GM13976 (cell line): ENCODE results near the gene ZFYVE9.
"Not testable (repeated sequence)": the region's sequence is repeated elsewhere in the genome, so short reads cannot be mapped to it uniquely, and the experiment has no call there.

ENCODE experiments used
- DNase-seq: peaks from one replicate; pipeline ENCODE4 v3.0.0; 2012; ENCODE audit warnings: low spot score
- in situ Hi-C: fragments of 300-500 bp; cut with MboI; formaldehyde crosslinking; loops from one replicate; pipeline ENCODE4 v1.12.0; 2022; ENCODE audit warnings: low sequenced_read_pairs, mixed read lengths, inconsistent platforms; ENCODE audit not compliant: unreplicated experiment
- TF ChIP-seq, protein P1 (sequence below): IDR thresholded peaks from 2 replicates; pipeline ENCODE4 v1.5.1; 2012; ENCODE audit warnings: borderline replicate concordance, mild to moderate bottlenecking; ENCODE audit not compliant: insufficient read depth; ENCODE audit errors: extremely low read depth, missing control alignments, control extremely low read depth

Gene ZFYVE9

DNA sequence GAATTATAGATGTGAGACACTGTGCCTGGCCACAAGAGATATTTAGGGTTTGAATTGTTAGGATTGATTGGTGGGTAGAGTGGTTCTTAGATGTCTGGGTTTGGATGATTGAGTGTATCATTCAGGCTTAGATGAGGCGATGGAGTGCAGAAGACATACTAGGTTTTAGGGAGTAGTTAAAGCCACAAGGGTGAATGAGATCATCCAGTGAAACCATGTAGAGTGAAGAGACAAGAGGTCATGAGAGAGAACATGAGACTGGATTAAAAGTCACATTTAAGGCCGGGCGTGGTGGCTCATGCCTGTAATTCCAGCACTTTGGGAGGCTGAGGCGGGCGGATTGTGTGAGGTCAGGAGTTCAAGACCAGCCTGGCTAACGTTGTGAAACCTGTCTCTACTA is 37.2 kb downstream of the ZFYVE9 start:
- in situ Hi-C loops: no loop called here
- peak; percentile 57 for DNase-seq
- TF ChIP-seq, protein P1, sequence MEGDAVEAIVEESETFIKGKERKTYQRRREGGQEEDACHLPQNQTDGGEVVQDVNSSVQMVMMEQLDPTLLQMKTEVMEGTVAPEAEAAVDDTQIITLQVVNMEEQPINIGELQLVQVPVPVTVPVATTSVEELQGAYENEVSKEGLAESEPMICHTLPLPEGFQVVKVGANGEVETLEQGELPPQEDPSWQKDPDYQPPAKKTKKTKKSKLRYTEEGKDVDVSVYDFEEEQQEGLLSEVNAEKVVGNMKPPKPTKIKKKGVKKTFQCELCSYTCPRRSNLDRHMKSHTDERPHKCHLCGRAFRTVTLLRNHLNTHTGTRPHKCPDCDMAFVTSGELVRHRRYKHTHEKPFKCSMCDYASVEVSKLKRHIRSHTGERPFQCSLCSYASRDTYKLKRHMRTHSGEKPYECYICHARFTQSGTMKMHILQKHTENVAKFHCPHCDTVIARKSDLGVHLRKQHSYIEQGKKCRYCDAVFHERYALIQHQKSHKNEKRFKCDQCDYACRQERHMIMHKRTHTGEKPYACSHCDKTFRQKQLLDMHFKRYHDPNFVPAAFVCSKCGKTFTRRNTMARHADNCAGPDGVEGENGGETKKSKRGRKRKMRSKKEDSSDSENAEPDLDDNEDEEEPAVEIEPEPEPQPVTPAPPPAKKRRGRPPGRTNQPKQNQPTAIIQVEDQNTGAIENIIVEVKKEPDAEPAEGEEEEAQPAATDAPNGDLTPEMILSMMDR: no peak

DNA sequence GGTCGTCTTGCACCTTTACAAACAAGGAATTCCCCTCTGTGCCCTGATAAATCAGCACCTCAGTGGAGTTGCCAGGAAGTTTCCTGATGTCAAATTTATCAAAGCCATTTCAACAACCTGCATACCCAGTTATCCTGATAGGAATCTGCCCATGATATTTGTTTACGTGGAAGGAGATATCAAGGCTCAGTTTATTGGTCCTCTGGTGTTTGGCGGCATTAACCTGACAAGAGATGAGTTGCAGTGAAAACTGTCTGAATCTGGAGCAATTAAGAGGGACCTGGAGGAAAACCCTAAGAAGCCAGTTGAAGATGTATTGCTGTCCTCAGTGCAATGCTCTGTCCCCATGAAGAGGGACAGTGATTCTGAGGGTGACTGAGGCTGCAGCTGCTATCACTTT is 38.3 kb downstream of the ZFYVE9 start:
- TF ChIP-seq, protein P1: no peak
- DNase-seq: no peak
- in situ Hi-C loops: no loop called here

DNA sequence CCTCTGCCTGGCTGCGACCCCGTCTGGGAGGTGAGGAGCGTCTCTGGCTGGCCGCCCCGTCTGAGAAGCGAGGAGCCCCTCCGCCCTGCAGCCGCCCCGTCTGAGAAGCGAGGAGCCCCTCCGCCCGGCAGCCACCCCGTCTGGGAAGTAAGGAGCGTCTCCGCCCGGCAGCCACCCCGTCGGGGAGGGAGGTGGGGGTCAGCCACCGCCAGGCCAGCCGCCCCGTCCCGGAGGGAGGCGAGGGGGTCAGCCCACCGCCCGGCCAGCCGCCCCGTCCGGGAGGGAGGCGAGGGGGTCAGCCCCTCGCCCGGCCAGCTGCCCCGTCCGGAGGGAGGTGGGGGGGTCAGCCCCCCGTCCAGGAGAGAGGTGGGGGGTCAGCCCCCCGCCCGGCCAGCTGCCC is 39.9 kb downstream of the ZFYVE9 start:
- DNase-seq, in situ Hi-C loops: not testable (repeated sequence)

DNA sequence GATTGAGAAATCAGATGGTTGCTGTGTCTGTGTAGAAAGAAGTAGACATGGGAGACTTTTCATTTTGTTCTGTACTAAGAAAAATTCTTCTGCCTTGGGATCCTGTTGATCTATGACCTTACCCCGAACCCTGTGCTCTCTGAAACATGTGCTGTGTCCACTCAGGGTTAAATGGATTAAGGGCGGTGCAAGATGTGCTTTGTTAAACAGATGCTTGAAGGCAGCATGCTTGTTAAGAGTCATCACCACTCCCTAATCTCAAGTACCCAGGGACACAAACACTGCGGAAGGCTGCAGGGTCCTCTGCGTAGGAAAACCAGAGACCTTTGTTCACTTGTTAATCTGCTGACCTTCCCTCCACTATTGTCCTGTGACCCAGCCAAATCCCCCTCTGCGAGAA is 40.4 kb downstream of the ZFYVE9 start:
- in situ Hi-C loops, DNase-seq: not testable (repeated sequence)

DNA sequence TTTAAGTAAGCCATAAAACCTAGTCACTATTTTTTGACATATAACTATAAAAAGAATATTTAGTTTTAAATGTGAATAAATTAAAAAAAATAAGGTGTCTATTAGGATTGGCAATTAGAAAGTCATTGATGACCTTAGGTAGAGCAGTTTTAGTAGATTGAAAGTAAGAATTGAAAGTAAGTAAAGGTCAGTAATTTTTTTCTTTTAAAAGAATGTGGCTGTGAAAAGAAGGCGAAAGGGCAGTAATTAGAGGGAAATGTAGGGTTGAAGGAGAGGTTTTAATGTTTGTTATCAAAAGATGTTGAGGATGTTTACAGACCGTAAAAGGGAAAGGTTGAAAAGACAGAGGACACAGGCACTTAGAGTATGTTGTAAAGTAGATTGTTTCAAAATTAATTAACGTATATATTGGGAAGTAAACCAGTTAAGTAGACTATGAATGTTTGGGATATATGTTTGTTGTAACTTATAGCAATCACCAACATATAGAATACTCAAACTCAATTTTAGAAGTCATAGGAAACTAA is 41.0 kb downstream of the ZFYVE9 start:
- DNase-seq: no peak
- in situ Hi-C loops: no loop called here
- TF ChIP-seq, protein P1: no peak

DNA sequence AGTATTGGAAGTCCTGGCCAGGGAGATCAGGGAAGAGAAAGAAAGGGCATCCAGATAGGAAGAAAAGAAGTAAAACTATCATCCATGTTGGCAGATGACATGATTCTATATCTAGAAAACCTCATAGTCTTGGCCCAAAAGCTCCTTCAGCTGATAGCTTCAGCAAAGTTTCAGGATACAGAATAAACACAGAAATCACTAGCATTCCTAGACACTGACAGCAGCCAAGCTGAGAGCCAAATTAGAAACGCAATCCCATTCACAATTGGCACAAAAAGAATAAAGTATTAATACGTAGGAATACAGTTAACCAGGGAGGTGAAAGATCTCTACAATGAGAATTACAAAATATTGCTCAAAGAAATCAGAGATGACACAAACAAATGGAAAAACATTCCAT is 44.6 kb downstream of the ZFYVE9 start:
- no peak for DNase-seq
- TF ChIP-seq, protein P1: no peak
- in situ Hi-C loops: no loop called here

DNA sequence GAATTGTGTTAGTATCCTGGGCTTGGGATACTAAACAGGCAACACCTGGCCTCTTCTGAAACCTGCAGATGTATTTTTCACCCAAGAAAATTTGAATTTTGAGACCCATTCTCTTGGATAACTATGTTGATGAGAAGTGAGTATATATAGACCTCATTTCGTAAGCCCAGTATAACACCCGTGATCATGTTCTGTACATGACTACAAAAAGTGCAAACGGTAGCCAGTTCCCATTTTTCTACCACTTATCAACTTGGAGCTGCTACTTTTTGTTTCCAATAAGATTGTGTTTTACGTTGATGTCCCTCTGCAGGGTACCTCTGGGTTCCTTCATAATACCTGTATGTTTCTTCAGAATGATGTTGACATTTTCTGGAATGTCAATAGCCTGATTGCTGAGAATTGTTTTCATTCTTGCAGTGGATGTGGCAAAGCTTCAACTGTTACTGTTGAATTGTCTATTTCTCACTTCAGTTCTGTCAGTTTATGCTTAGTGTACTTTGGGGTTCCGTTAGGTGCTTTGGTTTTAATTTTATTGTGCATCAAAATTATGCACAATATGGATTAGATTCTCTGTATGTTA is 48.1 kb downstream of the ZFYVE9 start:
- in situ Hi-C loops: no loop called here
- DNase-seq: no peak
- TF ChIP-seq, protein P1: no peak

DNA sequence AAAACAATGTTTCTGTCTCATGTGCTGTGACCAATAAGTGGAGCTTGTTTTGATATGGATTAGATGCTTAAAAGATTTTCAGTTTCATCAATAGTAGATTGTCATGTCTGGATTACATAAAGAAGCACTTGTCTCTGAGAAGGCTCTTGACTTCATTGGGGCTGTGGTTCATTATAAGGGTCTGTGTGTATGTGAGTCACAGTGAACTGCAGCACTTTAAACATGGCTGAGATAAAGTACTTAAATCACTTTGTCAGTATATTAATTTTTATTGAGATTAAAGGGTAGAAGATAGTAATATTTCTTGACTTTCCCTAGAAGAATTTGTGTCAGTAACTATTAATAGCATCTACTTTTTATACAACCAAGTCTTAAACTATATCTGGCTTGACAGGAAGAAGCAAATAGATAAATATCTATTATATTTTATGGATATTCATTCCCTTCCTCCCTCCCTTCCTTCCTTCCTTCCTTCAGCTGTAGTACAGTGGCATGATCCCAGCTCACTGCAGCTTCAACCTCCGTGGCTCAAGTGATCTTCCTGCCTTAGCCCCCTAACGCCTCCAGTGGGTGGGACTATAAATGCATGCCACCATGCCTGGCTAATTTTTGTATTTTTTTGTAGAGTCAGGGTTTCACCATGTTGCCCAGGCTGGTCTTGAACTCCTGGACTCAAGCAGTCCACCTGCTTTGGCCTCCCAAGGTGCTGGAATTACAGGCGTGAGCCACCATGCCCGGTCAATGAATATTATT is 48.8 kb downstream of the ZFYVE9 start:
- TF ChIP-seq, protein P1: no peak
- in situ Hi-C loops: no loop called here
- DNase-seq: no peak
